ENCODE data around the gene RTL5. TPM values are rescaled to one million over a fixed set of nuclear protein-coding genes. Genes with fewer than 3 reads are reported as not detected.

RTL5 gene
- total RNA-seq, 4 donors from 2014 or later = 8.8 to 19.0 (median 9.9) TPM

- TF ChIP-seq POLR2AphosphoS5 (IDR thresholded peaks at IDR 0.05) (no peak), POLR2A (IDR thresholded peaks at IDR 0.05) (no peak), CTCF (IDR thresholded peaks at IDR 0.05) (no peak), EP300 (IDR thresholded peaks at IDR 0.05) (no peak)
- no peak overlapping the region for H3K4me3 ChIP-seq
- H3K36me3 ChIP-seq = no peaks in the 10 kb centered on the region
- peaks cover 0 to 19% (median 0%) of the 10 kb centered on the region in 3 donors for H3K4me1 ChIP-seq
- 100% methylated on average over 1 of the region's 1 CpG; no CpG with 5 or more reads in 1 of the 2 donors for WGBS, 2 donors (ENCODE audit: low coverage in 1 of 2)
- no peak for ATAC-seq
- H3K9me3 ChIP-seq = no peaks in the 10 kb centered on the region
- H3K27me3 ChIP-seq = no peaks in the 10 kb centered on the region
- H3K27ac ChIP-seq = no peak overlapping the region
These were observed 44.7 kb downstream of the RTL5 start for GRCh38 chrX:72086995-72087394.

DNA sequence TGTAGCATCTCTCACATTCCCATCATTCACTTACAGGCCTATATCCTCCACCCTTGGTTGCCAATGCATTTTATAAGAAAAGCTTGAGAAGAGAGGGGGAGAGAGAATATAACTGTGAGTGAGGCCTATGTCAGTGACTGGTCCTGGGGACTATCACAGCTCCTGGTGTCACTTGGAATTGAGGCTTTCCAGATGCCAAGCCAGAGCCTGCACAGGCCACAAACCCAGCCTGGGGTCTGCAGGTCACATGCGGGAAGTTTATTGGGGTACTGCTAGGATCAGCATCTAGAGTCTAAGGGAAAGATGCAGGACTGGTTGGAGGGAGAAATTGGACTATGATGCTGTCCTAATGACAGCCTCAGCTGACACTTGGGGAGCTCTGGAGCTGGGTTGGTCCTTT lies 47.6 kb downstream of the RTL5 start:
- Histone ChIP-seq H3K36me3 (no peaks in the 10 kb centered on the region), H3K4me3 (no peak overlapping the region), H3K27ac (no peak overlapping the region), H3K9me3 (no peaks in the 10 kb centered on the region), H3K27me3 (no peaks in the 10 kb centered on the region), H3K4me1 (peaks cover 0 to 38% (median 0%) of the 10 kb centered on the region in 3 donors)
- TF ChIP-seq EP300 (IDR thresholded peaks at IDR 0.05) = no peak
- TF ChIP-seq CTCF (IDR thresholded peaks at IDR 0.05) = no peak
- TF ChIP-seq POLR2AphosphoS5 (IDR thresholded peaks at IDR 0.05) = no peak
- TF ChIP-seq POLR2A (IDR thresholded peaks at IDR 0.05) = no peak
- no peak for ATAC-seq
- WGBS, 2 donors (ENCODE audit: low coverage in 1 of 2) = 86 to 100% methylated on average over 1 of the region's 1 CpG

GRCh38 chrX:72083291-72083690 lies 48.4 kb downstream of the RTL5 start:
- TF ChIP-seq POLR2AphosphoS5 (IDR thresholded peaks at IDR 0.05) (no peak), CTCF (IDR thresholded peaks at IDR 0.05) (no peak), EP300 (IDR thresholded peaks at IDR 0.05) (no peak), POLR2A (IDR thresholded peaks at IDR 0.05) (no peak)
- Histone ChIP-seq H3K4me1 (peaks cover 0 to 46% (median 0%) of the 10 kb centered on the region in 3 donors), H3K27me3 (no peaks in the 10 kb centered on the region), H3K9me3 (no peaks in the 10 kb centered on the region), H3K4me3 (no peak overlapping the region), H3K36me3 (no peaks in the 10 kb centered on the region), H3K27ac (no peak overlapping the region)
- no peak for ATAC-seq
- 63% methylated on average over 2 of the region's 2 CpGs; no CpG with 5 or more reads in 1 of the 2 donors for WGBS, 2 donors (ENCODE audit: low coverage in 1 of 2)

GRCh38 chrX:72081605-72082320 lies 50.0 kb downstream of the RTL5 start:
- H3K4me3 ChIP-seq = peak overlapping the region in 1 of 2 donors; percentile 32
- no peaks in the 10 kb centered on the region for H3K9me3 ChIP-seq
- 57 to 68% methylated on average over 3 to 4 of the region's 12 CpGs for WGBS, 2 donors (ENCODE audit: low coverage in 1 of 2)
- no peaks in the 10 kb centered on the region for H3K27me3 ChIP-seq
- H3K4me1 ChIP-seq = peaks cover 0 to 46% (median 0%) of the 10 kb centered on the region in 3 donors
- H3K36me3 ChIP-seq = no peaks in the 10 kb centered on the region
- TF ChIP-seq POLR2A (IDR thresholded peaks at IDR 0.05) (no peak), POLR2AphosphoS5 (IDR thresholded peaks at IDR 0.05) (no peak), EP300 (IDR thresholded peaks at IDR 0.05) (no peak), CTCF (IDR thresholded peaks at IDR 0.05) (no peak)
- H3K27ac ChIP-seq = peak overlapping the region in 3 of 4 donors; percentile 51 to 69 (median 59)
- no peak for ATAC-seq

DNA sequence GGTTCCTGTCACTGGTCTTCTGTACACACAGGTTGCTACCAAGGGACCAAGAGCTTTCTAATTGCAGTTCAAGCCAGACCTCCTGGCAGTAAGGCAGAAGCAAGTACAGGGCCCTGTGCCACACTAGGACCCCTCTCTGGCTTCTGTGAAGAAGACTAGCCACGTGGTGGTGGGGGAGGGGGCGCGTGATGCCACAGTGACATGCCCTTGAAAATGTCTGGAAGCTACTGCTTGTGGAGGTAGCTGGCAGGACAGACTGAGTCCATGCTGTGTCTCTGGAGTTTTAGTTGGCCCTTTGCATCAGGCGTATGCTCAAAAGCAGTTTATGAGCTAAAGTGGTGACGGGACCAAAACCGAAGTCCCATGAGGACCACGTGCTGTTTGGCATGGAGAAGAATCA lies 50.9 kb downstream of the RTL5 start:
- TF ChIP-seq EP300 (IDR thresholded peaks at IDR 0.05) (no peak), POLR2AphosphoS5 (IDR thresholded peaks at IDR 0.05) (no peak), CTCF (IDR thresholded peaks at IDR 0.05) (no peak), POLR2A (IDR thresholded peaks at IDR 0.05) (no peak)
- no peaks in the 10 kb centered on the region for H3K27me3 ChIP-seq
- 70% methylated on average over 4 of the region's 7 CpGs; no CpG with 5 or more reads in 1 of the 2 donors for WGBS, 2 donors (ENCODE audit: low coverage in 1 of 2)
- H3K4me3 ChIP-seq = peak overlapping the region in 1 of 2 donors; percentile 32
- H3K9me3 ChIP-seq = no peaks in the 10 kb centered on the region
- ATAC-seq = no peak
- no peaks in the 10 kb centered on the region for H3K36me3 ChIP-seq
- H3K4me1 ChIP-seq = peaks cover 0 to 46% (median 0%) of the 10 kb centered on the region in 3 donors
- peak overlapping the region in 3 of 4 donors; percentile 51 to 69 (median 59) for H3K27ac ChIP-seq

All from gastroesophageal sphincter (tissue), 4 donors.